K562 (cell line): ENCODE data around the gene IRF2. TPM values are rescaled to one million over a fixed set of nuclear protein-coding genes. Genes with fewer than 3 reads are reported as not detected.
A peak's percentile ranks its signal among the peaks of the same experiment; 100 is the strongest.

Experiments used
- BACH1 ChIP-seq: fragments of 200-800 bp; sonication (Bioruptor generic); IDR thresholded peaks from 2 replicates; pipeline ENCODE4 v1.6.1; 2016; ENCODE audit warnings: missing genetic modification characterization, missing compliant biosample characterization
- CBFA2T2 ChIP-seq: fragments of 450-650 bp; conservative IDR thresholded peaks from 2 replicates; pipeline ENCODE4 v1.6.1; 2017; ENCODE audit warnings: mild to moderate bottlenecking
- CREB1 ChIP-seq, 2 experiments: sonication (generic) in 1 of 2; formaldehyde crosslinking in 1 of 2; IDR thresholded peaks; 2 replicates each; pipeline versions ENCODE4 v1.6.1 to v1.8.0; 2012 to 2022; ENCODE audit warnings: inconsistent platforms in 1 of 2, mild to moderate bottlenecking in 1 of 2, missing genetic modification reagents in 1 of 2, moderate library complexity in 1 of 2
- CXXC5 ChIP-seq: fragments of 250-450 bp; sonication (Bioruptor Pico); IDR thresholded peaks from 2 replicates; pipeline ENCODE4 v1.8.0; 2022; ENCODE audit warnings: inconsistent platforms, mild to moderate bottlenecking, moderate library complexity
- KDM1A ChIP-seq, 2 experiments: fragments of 450-650 bp; IDR thresholded peaks; 2 replicates each; pipeline ENCODE4 v1.6.1; 2016; ENCODE audit warnings: mild to moderate bottlenecking in 2 of 2
- NCOA6 ChIP-seq: fragments of 450-650 bp; IDR thresholded peaks from 2 replicates; pipeline ENCODE4 v1.6.1; 2017; ENCODE audit warnings: mild to moderate bottlenecking
- POLR3A ChIP-seq: IDR thresholded peaks from 2 replicates; pipeline ENCODE4 v1.6.1; 2011; ENCODE audit warnings: borderline replicate concordance, mild to moderate bottlenecking, moderate library complexity; ENCODE audit not compliant: insufficient read length, insufficient read depth; ENCODE audit errors: extremely low read depth
- PTBP1 ChIP-seq: fragments of 200-400 bp; formaldehyde crosslinking; IDR thresholded peaks from 2 replicates; pipeline ENCODE4 v1.6.1; 2017; ENCODE audit warnings: low read depth, low read length
- RBM25 ChIP-seq: fragments of 200-400 bp; formaldehyde crosslinking; IDR thresholded peaks from 2 replicates; pipeline ENCODE4 v1.6.1; 2018; ENCODE audit warnings: low read length, low read depth, moderate library complexity; ENCODE audit not compliant: severe bottlenecking
- SIX5 ChIP-seq, 2 experiments: IDR thresholded peaks; 2 replicates each; pipeline ENCODE4 v1.6.1; 2011; ENCODE audit warnings: low read length in 2 of 2, borderline replicate concordance in 1 of 2, low read depth in 1 of 2, mild to moderate bottlenecking in 1 of 2, moderate library complexity in 1 of 2; ENCODE audit not compliant: insufficient read depth in 1 of 2
- SNRNP70 ChIP-seq: fragments of 200-400 bp; formaldehyde crosslinking; optimal IDR thresholded peaks from 2 replicates; pipeline ENCODE3; 2017; ENCODE audit warnings: low read depth, low read length
- XRCC5 ChIP-seq: fragments of 200-400 bp; formaldehyde crosslinking; IDR thresholded peaks from 2 replicates; pipeline ENCODE4 v1.6.1; 2017; ENCODE audit warnings: low read depth, mild to moderate bottlenecking, low read length
- polyA plus RNA-seq, 8 experiments: library from polyadenylated mRNA; depleted of rRNA in 4 of 8; stranded (reverse) in 5 of 8; unstranded in 3 of 8; fragments of >200 nt; fragmentation: Nextera tagmentation in 2 of 8; fragmentation: Illumina TruSeq in 1 of 8; extraction: Ambion mirVana in 2 of 8; extraction: Trizol in 1 of 8; gene quantifications; 2 replicates each; pipeline versions ENCODE4 v1.2.1 to v1.2.3, GENCODE V29; 2011 to 2014; ENCODE audit warnings: inconsistent platforms in 1 of 8, missing spikeins in 1 of 8
- total RNA-seq, 7 experiments: library from RNA; depleted of rRNA in 6 of 7; stranded (reverse); fragments of >200 nt in 6 of 7; fragmentation: Illumina TruSeq in 2 of 7; extraction: Trizol in 2 of 7; gene quantifications; 2 replicates each; pipeline versions ENCODE4 v1.2.1 to v1.2.3, GENCODE V29; 2011 to 2021; ENCODE audit warnings: low replicate concordance in 1 of 7
- TF ChIP-seq, protein P1 (sequence below), 2 experiments: IDR thresholded peaks; 2 replicates each; pipeline ENCODE4 v1.6.1; 2012; ENCODE audit warnings: improper control_type of control experiment in 2 of 2, low read depth in 2 of 2, low read length in 2 of 2, borderline replicate concordance in 1 of 2
- TF ChIP-seq, protein P2 (sequence below): fragments of 450-650 bp; formaldehyde crosslinking; IDR thresholded peaks from 2 replicates; pipeline ENCODE4 v1.4.0; 2020; ENCODE audit warnings: mild to moderate bottlenecking, moderate library complexity
- TF ChIP-seq, protein P3 (sequence below): sonication (generic); formaldehyde crosslinking; IDR thresholded peaks from 2 replicates; pipeline ENCODE4 v1.8.0; 2022; ENCODE audit warnings: mild to moderate bottlenecking, missing genetic modification reagents
- TF ChIP-seq, protein P4 (sequence below): IDR thresholded peaks from 2 replicates; pipeline ENCODE4 v1.6.1; 2014; ENCODE audit warnings: antibody characterized with exemption
- TF ChIP-seq, protein P5 (sequence below), 2 experiments: fragments of 200-800 bp in 1 of 2; sonication (Bioruptor generic) in 1 of 2; sonication (generic) in 1 of 2; formaldehyde crosslinking in 1 of 2; IDR thresholded peaks in 1 of 2; conservative IDR thresholded peaks in 1 of 2; 2 replicates each; pipeline versions ENCODE4 v1.5.0 to v1.6.1; 2016 to 2020; ENCODE audit warnings: missing compliant biosample characterization in 1 of 2, missing genetic modification characterization in 1 of 2, missing genetic modification reagents in 1 of 2
- TF ChIP-seq, protein P6 (sequence below): sonication (generic); formaldehyde crosslinking; IDR thresholded peaks from 2 replicates; pipeline ENCODE4 v1.9.0; 2022; ENCODE audit warnings: mild to moderate bottlenecking, missing genetic modification reagents

Gene IRF2
- total and polyA plus RNA-seq, 9 of the 15 experiments (the other 6 are each of a cell fraction or from before 2014, with no cell fraction given): 7.1 to 17.1 (median 11.3) TPM

DNA sequence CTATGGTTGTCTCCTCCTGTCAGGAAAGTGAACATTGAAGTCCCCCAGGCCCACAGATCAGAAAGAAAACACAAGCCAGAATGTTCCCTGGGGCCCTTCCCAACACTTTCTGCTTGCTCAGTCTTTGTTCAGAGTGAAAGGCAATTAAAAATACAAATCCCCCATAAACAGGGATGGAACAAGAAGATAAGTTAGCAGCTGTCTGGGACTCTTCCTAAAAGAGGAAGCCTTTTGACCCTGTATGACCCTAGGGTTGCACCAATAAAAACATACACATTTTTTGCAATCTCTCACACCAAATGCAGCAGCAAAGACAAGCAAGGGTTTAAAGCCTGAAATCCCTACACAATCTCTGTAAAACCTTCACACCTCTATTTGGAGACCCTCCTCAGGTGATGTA is 22.6 kb downstream of the IRF2 start (continued):
- TF ChIP-seq, protein P1, sequence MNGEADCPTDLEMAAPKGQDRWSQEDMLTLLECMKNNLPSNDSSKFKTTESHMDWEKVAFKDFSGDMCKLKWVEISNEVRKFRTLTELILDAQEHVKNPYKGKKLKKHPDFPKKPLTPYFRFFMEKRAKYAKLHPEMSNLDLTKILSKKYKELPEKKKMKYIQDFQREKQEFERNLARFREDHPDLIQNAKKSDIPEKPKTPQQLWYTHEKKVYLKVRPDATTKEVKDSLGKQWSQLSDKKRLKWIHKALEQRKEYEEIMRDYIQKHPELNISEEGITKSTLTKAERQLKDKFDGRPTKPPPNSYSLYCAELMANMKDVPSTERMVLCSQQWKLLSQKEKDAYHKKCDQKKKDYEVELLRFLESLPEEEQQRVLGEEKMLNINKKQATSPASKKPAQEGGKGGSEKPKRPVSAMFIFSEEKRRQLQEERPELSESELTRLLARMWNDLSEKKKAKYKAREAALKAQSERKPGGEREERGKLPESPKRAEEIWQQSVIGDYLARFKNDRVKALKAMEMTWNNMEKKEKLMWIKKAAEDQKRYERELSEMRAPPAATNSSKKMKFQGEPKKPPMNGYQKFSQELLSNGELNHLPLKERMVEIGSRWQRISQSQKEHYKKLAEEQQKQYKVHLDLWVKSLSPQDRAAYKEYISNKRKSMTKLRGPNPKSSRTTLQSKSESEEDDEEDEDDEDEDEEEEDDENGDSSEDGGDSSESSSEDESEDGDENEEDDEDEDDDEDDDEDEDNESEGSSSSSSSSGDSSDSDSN (IDR thresholded peaks at IDR 0.05; ENCODE audit: borderline replicate concordance in 1 of 2, low read depth in 2 of 2, low read length in 2 of 2): 0 out of 4 replicates have a peak, but pooled peaks of 1 of the 2 experiments have one; percentile 32
- TF ChIP-seq, protein P2, sequence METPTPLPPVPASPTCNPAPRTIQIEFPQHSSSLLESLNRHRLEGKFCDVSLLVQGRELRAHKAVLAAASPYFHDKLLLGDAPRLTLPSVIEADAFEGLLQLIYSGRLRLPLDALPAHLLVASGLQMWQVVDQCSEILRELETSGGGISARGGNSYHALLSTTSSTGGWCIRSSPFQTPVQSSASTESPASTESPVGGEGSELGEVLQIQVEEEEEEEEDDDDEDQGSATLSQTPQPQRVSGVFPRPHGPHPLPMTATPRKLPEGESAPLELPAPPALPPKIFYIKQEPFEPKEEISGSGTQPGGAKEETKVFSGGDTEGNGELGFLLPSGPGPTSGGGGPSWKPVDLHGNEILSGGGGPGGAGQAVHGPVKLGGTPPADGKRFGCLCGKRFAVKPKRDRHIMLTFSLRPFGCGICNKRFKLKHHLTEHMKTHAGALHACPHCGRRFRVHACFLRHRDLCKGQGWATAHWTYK (CRISPR knock-in tag): no peak
- TF ChIP-seq XRCC5: no peak
- TF ChIP-seq SNRNP70: no peak
- no peak for TF ChIP-seq CREB1 (IDR thresholded peaks at IDR 0.05)
- TF ChIP-seq CREB1 (CRISPR knock-in tag; IDR thresholded peaks at IDR 0.05): no peak
- TF ChIP-seq, protein P3, sequence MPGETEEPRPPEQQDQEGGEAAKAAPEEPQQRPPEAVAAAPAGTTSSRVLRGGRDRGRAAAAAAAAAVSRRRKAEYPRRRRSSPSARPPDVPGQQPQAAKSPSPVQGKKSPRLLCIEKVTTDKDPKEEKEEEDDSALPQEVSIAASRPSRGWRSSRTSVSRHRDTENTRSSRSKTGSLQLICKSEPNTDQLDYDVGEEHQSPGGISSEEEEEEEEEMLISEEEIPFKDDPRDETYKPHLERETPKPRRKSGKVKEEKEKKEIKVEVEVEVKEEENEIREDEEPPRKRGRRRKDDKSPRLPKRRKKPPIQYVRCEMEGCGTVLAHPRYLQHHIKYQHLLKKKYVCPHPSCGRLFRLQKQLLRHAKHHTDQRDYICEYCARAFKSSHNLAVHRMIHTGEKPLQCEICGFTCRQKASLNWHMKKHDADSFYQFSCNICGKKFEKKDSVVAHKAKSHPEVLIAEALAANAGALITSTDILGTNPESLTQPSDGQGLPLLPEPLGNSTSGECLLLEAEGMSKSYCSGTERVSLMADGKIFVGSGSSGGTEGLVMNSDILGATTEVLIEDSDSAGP (CRISPR knock-in tag): no peak
- TF ChIP-seq, protein P4, sequence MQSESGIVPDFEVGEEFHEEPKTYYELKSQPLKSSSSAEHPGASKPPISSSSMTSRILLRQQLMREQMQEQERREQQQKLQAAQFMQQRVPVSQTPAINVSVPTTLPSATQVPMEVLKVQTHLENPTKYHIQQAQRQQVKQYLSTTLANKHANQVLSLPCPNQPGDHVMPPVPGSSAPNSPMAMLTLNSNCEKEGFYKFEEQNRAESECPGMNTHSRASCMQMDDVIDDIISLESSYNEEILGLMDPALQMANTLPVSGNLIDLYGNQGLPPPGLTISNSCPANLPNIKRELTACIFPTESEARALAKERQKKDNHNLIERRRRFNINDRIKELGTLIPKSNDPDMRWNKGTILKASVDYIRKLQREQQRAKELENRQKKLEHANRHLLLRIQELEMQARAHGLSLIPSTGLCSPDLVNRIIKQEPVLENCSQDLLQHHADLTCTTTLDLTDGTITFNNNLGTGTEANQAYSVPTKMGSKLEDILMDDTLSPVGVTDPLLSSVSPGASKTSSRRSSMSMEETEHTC: no peak
- TF ChIP-seq NCOA6: no peak
- no peak for TF ChIP-seq SIX5 (IDR thresholded peaks at IDR 0.05; ENCODE audit: borderline replicate concordance in 1 of 2, insufficient read depth in 1 of 2, low read depth in 1 of 2, low read length in 2 of 2)
- TF ChIP-seq POLR3A: no peak
- TF ChIP-seq, protein P5, sequence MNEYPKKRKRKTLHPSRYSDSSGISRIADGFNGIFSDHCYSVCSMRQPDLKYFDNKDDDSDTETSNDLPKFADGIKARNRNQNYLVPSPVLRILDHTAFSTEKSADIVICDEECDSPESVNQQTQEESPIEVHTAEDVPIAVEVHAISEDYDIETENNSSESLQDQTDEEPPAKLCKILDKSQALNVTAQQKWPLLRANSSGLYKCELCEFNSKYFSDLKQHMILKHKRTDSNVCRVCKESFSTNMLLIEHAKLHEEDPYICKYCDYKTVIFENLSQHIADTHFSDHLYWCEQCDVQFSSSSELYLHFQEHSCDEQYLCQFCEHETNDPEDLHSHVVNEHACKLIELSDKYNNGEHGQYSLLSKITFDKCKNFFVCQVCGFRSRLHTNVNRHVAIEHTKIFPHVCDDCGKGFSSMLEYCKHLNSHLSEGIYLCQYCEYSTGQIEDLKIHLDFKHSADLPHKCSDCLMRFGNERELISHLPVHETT (CRISPR knock-in tag; conservative IDR thresholded peaks at IDR 0.05 in 1 of 2, IDR thresholded peaks at IDR 0.05 in 1 of 2): no peak; a peak in 1 of 4 replicates
- TF ChIP-seq, protein P6, sequence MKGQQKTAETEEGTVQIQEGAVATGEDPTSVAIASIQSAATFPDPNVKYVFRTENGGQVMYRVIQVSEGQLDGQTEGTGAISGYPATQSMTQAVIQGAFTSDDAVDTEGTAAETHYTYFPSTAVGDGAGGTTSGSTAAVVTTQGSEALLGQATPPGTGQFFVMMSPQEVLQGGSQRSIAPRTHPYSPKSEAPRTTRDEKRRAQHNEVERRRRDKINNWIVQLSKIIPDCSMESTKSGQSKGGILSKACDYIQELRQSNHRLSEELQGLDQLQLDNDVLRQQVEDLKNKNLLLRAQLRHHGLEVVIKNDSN: no peak
- TF ChIP-seq RBM25: no peak
- peak; percentile 90 for TF ChIP-seq CBFA2T2
- peak; percentile 98 to 99 for TF ChIP-seq KDM1A (IDR thresholded peaks at IDR 0.05)
- no peak for TF ChIP-seq BACH1
- no peak for TF ChIP-seq PTBP1
- 0 out of 2 replicates have a peak, but pooled peaks have one; percentile 29 for TF ChIP-seq CXXC5 (CRISPR knock-in tag)
